Duodenal mucosa (tissue), 2 donors: ENCODE measurements around the gene ASTE1.
"Not testable (repeated sequence)": the region's sequence is repeated elsewhere in the genome, so short reads cannot be mapped to it uniquely, and the experiment has no call there.

Experiments used
- H3K27ac ChIP-seq: one replicate; pipeline ENCODE4 v1.7.0; 2013; ENCODE audit warnings: low read depth, low read length
- H3K27me3 ChIP-seq, 2 donors: one replicate each; pipeline ENCODE4 v1.7.0; 2013; ENCODE audit warnings: low read length in 2 of 2, control low read depth in 1 of 2; ENCODE audit not compliant: insufficient read depth in 2 of 2, control insufficient read depth in 1 of 2
- H3K36me3 ChIP-seq, 2 donors: one replicate each; pipeline ENCODE4 v1.7.0; 2013; ENCODE audit warnings: low read length in 2 of 2, control low read depth in 1 of 2; ENCODE audit not compliant: insufficient read depth in 2 of 2, control insufficient read depth in 1 of 2
- H3K4me1 ChIP-seq, 2 donors: one replicate each; pipeline ENCODE4 v1.7.0; 2013; ENCODE audit warnings: low read length in 2 of 2, control low read depth in 1 of 2; ENCODE audit not compliant: insufficient read depth in 2 of 2, control insufficient read depth in 1 of 2
- H3K4me3 ChIP-seq, 2 donors: one replicate each; pipeline ENCODE4 v1.7.0; 2013; ENCODE audit warnings: low read length in 2 of 2, low read depth in 1 of 2
- H3K9ac ChIP-seq, 2 donors: one replicate each; pipeline ENCODE4 v1.7.0; 2013; ENCODE audit warnings: low read length in 2 of 2, low read depth in 1 of 2
- H3K9me3 ChIP-seq, 2 donors: one replicate each; pipeline ENCODE4 v1.7.0; 2013; ENCODE audit warnings: low read length in 2 of 2, control low read depth in 1 of 2; ENCODE audit not compliant: control insufficient read depth in 1 of 2

Gene ASTE1

GRCh38 chr3:130979117-130979516 lies 47.5 kb downstream of the ASTE1 start:
- Histone ChIP-seq H3K9me3 (no peaks in the 10 kb centered on the region), H3K36me3 (peaks cover 8 to 12% of the 10 kb centered on the region in 2 donors), H3K27ac (no peak overlapping the region), H3K4me1 (no peaks in the 10 kb centered on the region), H3K4me3 (no peak overlapping the region), H3K27me3 (no peaks in the 10 kb centered on the region), H3K9ac (no peak overlapping the region)

DNA sequence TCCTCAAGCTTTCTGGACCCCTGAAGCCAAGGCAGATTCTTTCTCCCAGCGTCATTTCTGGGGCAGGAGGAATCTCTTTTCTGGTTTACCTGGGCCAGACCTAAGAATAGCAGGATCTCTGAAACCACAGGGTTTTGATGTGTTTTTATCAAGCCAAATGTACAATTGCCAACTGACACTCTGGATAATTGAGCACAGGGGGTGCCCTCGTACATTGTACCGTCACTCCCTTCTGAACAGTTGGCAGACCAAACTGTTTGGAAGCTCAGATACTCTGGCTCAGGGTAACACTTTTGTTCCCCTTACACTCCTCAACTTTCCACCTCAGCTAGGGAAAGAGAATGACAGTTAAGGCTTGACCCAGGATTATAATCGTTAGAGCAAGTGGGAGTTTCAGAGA lies 49.9 kb downstream of the ASTE1 start:
- H3K9me3 ChIP-seq = no peaks in the 10 kb centered on the region
- H3K27ac ChIP-seq = no peak overlapping the region
- peaks cover 8 to 18% of the 10 kb centered on the region in 2 donors for H3K36me3 ChIP-seq
- no peak overlapping the region for H3K4me3 ChIP-seq
- no peaks in the 10 kb centered on the region for H3K27me3 ChIP-seq
- H3K4me1 ChIP-seq = no peaks in the 10 kb centered on the region
- H3K9ac ChIP-seq = no peak overlapping the region

GRCh38 chr3:130975251-130975650 lies 51.4 kb downstream of the ASTE1 start:
- Histone ChIP-seq H3K9me3 (no peaks in the 10 kb centered on the region), H3K27ac (no peak overlapping the region), H3K36me3 (peaks cover 8 to 31% of the 10 kb centered on the region in 2 donors)

GRCh38 chr3:130974201-130974600 lies 52.4 kb downstream of the ASTE1 start:
- no peak overlapping the region for H3K27ac ChIP-seq
- peaks cover 12 to 32% of the 10 kb centered on the region in 2 donors for H3K36me3 ChIP-seq
- H3K4me1 ChIP-seq = no peaks in the 10 kb centered on the region
- H3K4me3 ChIP-seq = no peak overlapping the region
- no peak overlapping the region for H3K9ac ChIP-seq
- no peaks in the 10 kb centered on the region for H3K9me3 ChIP-seq
- H3K27me3 ChIP-seq = no peaks in the 10 kb centered on the region

More at GRCh38 chr3:130975251-130975650, 51.4 kb downstream of the ASTE1 start:
- no peaks in the 10 kb centered on the region for H3K4me1 ChIP-seq
- no peak overlapping the region for H3K4me3 ChIP-seq
- no peaks in the 10 kb centered on the region for H3K27me3 ChIP-seq
- no peak overlapping the region for H3K9ac ChIP-seq

DNA sequence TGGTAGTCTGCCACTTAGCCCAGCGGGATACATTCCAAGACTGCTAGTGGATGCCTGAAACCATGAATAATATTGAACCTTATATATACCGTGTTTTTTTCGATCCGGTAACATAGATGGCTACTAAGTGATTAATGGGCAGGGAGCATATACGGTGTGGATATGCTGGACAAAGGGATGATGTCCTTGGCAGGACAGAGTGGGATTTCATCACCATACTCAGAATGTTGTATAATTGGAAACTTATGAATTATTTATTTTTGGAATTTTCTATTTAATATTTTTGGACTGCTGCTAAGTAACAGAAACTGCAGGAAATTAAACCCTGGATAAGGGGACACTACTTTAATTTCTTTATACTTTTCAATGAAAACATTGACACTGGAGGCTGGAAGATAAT lies 53.2 kb downstream of the ASTE1 start:
- H3K27me3 ChIP-seq = no peaks in the 10 kb centered on the region

GRCh38 chr3:130972592-130972991 lies 54.0 kb downstream of the ASTE1 start:
- not testable (repeated sequence) for H3K27me3 ChIP-seq, H3K4me3 ChIP-seq, H3K9ac ChIP-seq, H3K4me1 ChIP-seq, H3K27ac ChIP-seq, H3K9me3 ChIP-seq
- peaks cover 16 to 36% of the 10 kb centered on the region in 2 donors for H3K36me3 ChIP-seq

More for the DNA sequence above, 53.2 kb downstream of the ASTE1 start:
- Histone ChIP-seq H3K9ac (no peak overlapping the region), H3K9me3 (no peaks in the 10 kb centered on the region), H3K4me1 (no peaks in the 10 kb centered on the region), H3K27ac (no peak overlapping the region), H3K4me3 (no peak overlapping the region), H3K36me3 (peaks cover 16 to 36% of the 10 kb centered on the region in 2 donors)

- H3K36me3 ChIP-seq = peaks cover 11 to 38% of the 10 kb centered on the region in 2 donors
- H3K4me3 ChIP-seq = no peak overlapping the region
- no peak overlapping the region for H3K27ac ChIP-seq
- H3K9ac ChIP-seq = no peak overlapping the region
- H3K4me1 ChIP-seq = no peaks in the 10 kb centered on the region
- H3K27me3 ChIP-seq = no peaks in the 10 kb centered on the region
- no peaks in the 10 kb centered on the region for H3K9me3 ChIP-seq
These were observed 55.4 kb downstream of the ASTE1 start for GRCh38 chr3:130971208-130971607.

DNA sequence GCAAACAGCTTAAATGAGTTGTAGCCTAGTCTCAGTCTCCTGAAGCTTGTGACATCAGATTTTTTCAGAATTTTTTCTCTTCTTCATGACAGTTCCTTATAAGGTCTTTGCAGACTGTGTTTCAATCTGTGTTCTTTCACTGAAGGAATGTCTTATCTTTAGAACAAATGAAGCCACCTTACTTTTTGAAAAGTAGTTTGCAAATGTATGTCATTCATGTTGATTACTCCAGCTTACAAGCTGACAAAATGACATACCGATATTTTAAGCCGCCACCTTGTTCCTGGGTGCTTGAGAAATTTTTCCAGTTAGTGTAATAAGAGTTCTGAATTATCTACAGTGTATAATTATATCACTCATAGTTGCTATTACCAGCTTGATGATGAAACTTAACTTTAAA lies 57.0 kb downstream of the ASTE1 start:
- no peaks in the 10 kb centered on the region for H3K27me3 ChIP-seq
- no peak overlapping the region for H3K9ac ChIP-seq
- H3K4me1 ChIP-seq = no peaks in the 10 kb centered on the region
- peaks cover 18 to 42% of the 10 kb centered on the region in 2 donors for H3K36me3 ChIP-seq
- H3K27ac ChIP-seq = no peak overlapping the region
- H3K9me3 ChIP-seq = no peaks in the 10 kb centered on the region
- H3K4me3 ChIP-seq = no peak overlapping the region

DNA sequence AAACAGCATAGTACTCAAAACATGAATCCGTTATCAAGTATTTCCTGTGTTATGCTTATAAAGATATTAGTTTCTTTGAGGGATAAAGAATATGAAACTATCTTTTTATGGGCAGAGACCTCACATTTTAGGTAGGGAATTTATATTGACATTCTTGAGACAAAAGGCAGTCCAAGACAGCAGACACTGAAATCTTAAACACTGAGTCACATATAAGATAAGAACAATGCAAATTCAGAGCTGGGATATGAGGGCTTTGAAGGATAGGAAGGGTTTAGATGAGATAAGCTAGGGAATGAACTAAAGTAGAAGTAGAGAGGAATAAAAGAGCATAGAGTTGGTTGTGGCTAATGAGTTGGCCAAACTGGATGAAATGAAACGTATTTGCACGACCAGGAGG lies 58.4 kb downstream of the ASTE1 start:
- H3K36me3 ChIP-seq = peaks cover 23 to 42% of the 10 kb centered on the region in 2 donors
- no peak overlapping the region for H3K4me3 ChIP-seq
- H3K27ac ChIP-seq = no peak overlapping the region
- no peak overlapping the region for H3K9ac ChIP-seq
- H3K9me3 ChIP-seq = no peaks in the 10 kb centered on the region
- no peaks in the 10 kb centered on the region for H3K4me1 ChIP-seq
- no peaks in the 10 kb centered on the region for H3K27me3 ChIP-seq

GRCh38 chr3:130967281-130967680 lies 59.3 kb downstream of the ASTE1 start:
- peaks cover 23 to 42% of the 10 kb centered on the region in 2 donors for H3K36me3 ChIP-seq
- H3K9ac ChIP-seq = no peak overlapping the region
- no peak overlapping the region for H3K4me3 ChIP-seq

DNA sequence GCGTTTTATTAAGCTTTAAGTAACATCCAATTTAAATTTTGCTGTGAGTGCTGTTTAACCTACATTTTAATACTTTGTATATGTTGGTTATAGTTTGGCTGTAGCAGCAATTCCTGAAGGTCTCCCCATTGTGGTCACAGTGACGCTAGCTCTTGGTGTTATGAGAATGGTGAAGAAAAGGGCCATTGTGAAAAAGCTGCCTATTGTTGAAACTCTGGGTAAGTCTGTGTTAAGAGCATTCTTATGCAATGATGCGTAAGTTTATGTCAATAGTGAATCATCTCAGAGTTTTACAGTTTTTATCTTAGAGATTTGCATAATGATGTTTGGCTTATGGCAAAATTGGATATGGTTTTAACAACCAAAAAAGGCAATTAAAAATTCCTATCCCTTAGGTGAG lies 62.7 kb downstream of the ASTE1 start:
- H3K9ac ChIP-seq = no peak overlapping the region
- H3K36me3 ChIP-seq = peaks cover 20 to 26% of the 10 kb centered on the region in 2 donors
- H3K4me3 ChIP-seq = no peak overlapping the region
- H3K9me3 ChIP-seq = no peaks in the 10 kb centered on the region
- H3K4me1 ChIP-seq = no peaks in the 10 kb centered on the region
- H3K27me3 ChIP-seq = no peaks in the 10 kb centered on the region
- no peak overlapping the region for H3K27ac ChIP-seq

More at GRCh38 chr3:130967281-130967680, 59.3 kb downstream of the ASTE1 start:
- Histone ChIP-seq H3K4me1 (no peaks in the 10 kb centered on the region), H3K27me3 (no peaks in the 10 kb centered on the region), H3K27ac (no peak overlapping the region), H3K9me3 (no peaks in the 10 kb centered on the region)
